Measurements from ENCODE around the gene UHRF2. TPM values are rescaled to one million over a fixed set of nuclear protein-coding genes. Genes with fewer than 3 reads are reported as not detected.

UHRF2 gene
- total RNA-seq, 1 experiment from 2014 or later: 31.3 TPM

- H3K4me1 ChIP-seq (ENCODE audit: insufficient read depth, low read length): peaks cover 16% of the 10 kb centered on the region
- intact Hi-C loops (cut with micrococcal nuclease): no loop called here
- no peak for ATAC-seq
- peak overlapping the region; percentile 73 for H3K27ac ChIP-seq (ENCODE audit: low read length)
- no peaks in the 10 kb centered on the region for H3K9me2 ChIP-seq (replicated peaks; ENCODE audit: low read length)
- DNase-seq: no peak
- no peak overlapping the region for H3K4me3 ChIP-seq (ENCODE audit: low read length)
- H3K9me3 ChIP-seq (ENCODE audit: low read length): no peaks in the 10 kb centered on the region
- H3K79me2 ChIP-seq (ENCODE audit: low read length): no peaks in the 10 kb centered on the region
- H3K4me2 ChIP-seq (ENCODE audit: low read length): no peak overlapping the region
- H3K9ac ChIP-seq (ENCODE audit: low read length): peak overlapping the region; percentile 29; the same call in 1 of the 2 replicates
- H3K36me3 ChIP-seq (ENCODE audit: low read depth, low read length): peaks cover 42% of the 10 kb centered on the region
- no peaks in the 10 kb centered on the region for H3F3A ChIP-seq (ENCODE audit: low read length, unreplicated experiment)
- CTCF ChIA-PET: no interaction called here
- no TSS peak for BruUV-seq (replicated peaks)
- H3K27me3 ChIP-seq (ENCODE audit: low read length): no peaks in the 10 kb centered on the region
- TF ChIP-seq CTCF (conservative IDR thresholded peaks at IDR 0.05; ENCODE audit: low read depth, low read length): no peak
- no peak for TF ChIP-seq EZH2phosphoT487 (IDR thresholded peaks at IDR 0.05; ENCODE audit: borderline replicate concordance, low read length)
- no peak for TF ChIP-seq EZH2 (IDR thresholded peaks at IDR 0.05; ENCODE audit: low read length, unreplicated experiment)
- POLR2A ChIA-PET (ENCODE audit: unreplicated experiment): no interaction called here
- H4K20me1 ChIP-seq (ENCODE audit: low read length): no peaks in the 10 kb centered on the region
- H2AFZ ChIP-seq (ENCODE audit: low read length): no peak overlapping the region
Measured at GRCh38 chr9:6501526-6502210, 88.7 kb downstream of the UHRF2 start.

- CTCF ChIA-PET: no interaction called here
- peak overlapping the region; percentile 73 for H3K27ac ChIP-seq (ENCODE audit: low read length)
- H4K20me1 ChIP-seq (ENCODE audit: low read length): no peaks in the 10 kb centered on the region
- peak overlapping the region; percentile 29; the same call in 1 of the 2 replicates for H3K9ac ChIP-seq (ENCODE audit: low read length)
- ATAC-seq (peak; percentile 93), DNase-seq (peak; percentile 70)
- H3K79me2 ChIP-seq (ENCODE audit: low read length): no peaks in the 10 kb centered on the region
- no peak overlapping the region for H3K4me3 ChIP-seq (ENCODE audit: low read length)
- no peaks in the 10 kb centered on the region for H3K9me2 ChIP-seq (replicated peaks; ENCODE audit: low read length)
- H3K9me3 ChIP-seq (ENCODE audit: low read length): no peaks in the 10 kb centered on the region
- H3K4me2 ChIP-seq (ENCODE audit: low read length): no peak overlapping the region
- POLR2A ChIA-PET (ENCODE audit: unreplicated experiment): no interaction called here
- no peaks in the 10 kb centered on the region for H3K27me3 ChIP-seq (ENCODE audit: low read length)
- H2AFZ ChIP-seq (ENCODE audit: low read length): no peak overlapping the region
- H3K36me3 ChIP-seq (ENCODE audit: low read depth, low read length): peaks cover 35% of the 10 kb centered on the region
- TF ChIP-seq CTCF (conservative IDR thresholded peaks at IDR 0.05; ENCODE audit: low read depth, low read length): no peak
- no peak for TF ChIP-seq EZH2 (IDR thresholded peaks at IDR 0.05; ENCODE audit: low read length, unreplicated experiment)
- no peak for TF ChIP-seq EZH2phosphoT487 (IDR thresholded peaks at IDR 0.05; ENCODE audit: borderline replicate concordance, low read length)
- no TSS peak for BruUV-seq (replicated peaks)
- intact Hi-C loops (cut with micrococcal nuclease): no loop called here
- peaks cover 16% of the 10 kb centered on the region for H3K4me1 ChIP-seq (ENCODE audit: insufficient read depth, low read length)
- no peaks in the 10 kb centered on the region for H3F3A ChIP-seq (ENCODE audit: low read length, unreplicated experiment)
Measured at GRCh38 chr9:6502399-6502798, 89.4 kb downstream of the UHRF2 start.

GRCh38 chr9:6506571-6506970 is 93.6 kb downstream of the UHRF2 start:
- H3K79me2 ChIP-seq (ENCODE audit: low read length): no peaks in the 10 kb centered on the region
- peaks cover 14% of the 10 kb centered on the region for H3K4me1 ChIP-seq (ENCODE audit: insufficient read depth, low read length)
- DNase-seq (peak; percentile 14), ATAC-seq (no peak)
- ChIA-PET CTCF (no interaction called here), POLR2A (ENCODE audit: unreplicated experiment) (no interaction called here)
- TSS peak; percentile 7 for BruUV-seq (replicated peaks)
- H3K9ac ChIP-seq (ENCODE audit: low read length): no peak overlapping the region
- H3K9me2 ChIP-seq (replicated peaks; ENCODE audit: low read length): no peaks in the 10 kb centered on the region
- H3K9me3 ChIP-seq (ENCODE audit: low read length): no peaks in the 10 kb centered on the region
- intact Hi-C loops (cut with micrococcal nuclease): no loop called here
- H2AFZ ChIP-seq (ENCODE audit: low read length): no peak overlapping the region
- H3K4me2 ChIP-seq (ENCODE audit: low read length): no peak overlapping the region
- no peak overlapping the region for H3K27ac ChIP-seq (ENCODE audit: low read length)
- H3K4me3 ChIP-seq (ENCODE audit: low read length): no peak overlapping the region
- H3F3A ChIP-seq (ENCODE audit: low read length, unreplicated experiment): no peaks in the 10 kb centered on the region
- no peaks in the 10 kb centered on the region for H4K20me1 ChIP-seq (ENCODE audit: low read length)
- peaks cover 19% of the 10 kb centered on the region for H3K36me3 ChIP-seq (ENCODE audit: low read depth, low read length)
- no peaks in the 10 kb centered on the region for H3K27me3 ChIP-seq (ENCODE audit: low read length)
- TF ChIP-seq EZH2phosphoT487 (IDR thresholded peaks at IDR 0.05; ENCODE audit: borderline replicate concordance, low read length) (no peak), CTCF (conservative IDR thresholded peaks at IDR 0.05; ENCODE audit: low read depth, low read length) (no peak), EZH2 (IDR thresholded peaks at IDR 0.05; ENCODE audit: low read length, unreplicated experiment) (no peak)
